Skin epidermis (tissue), 12 donors: ENCODE results near the gene SLC30A7.

Experiments
- H3K27ac ChIP-seq, 21 experiments: fragments of 200-600 bp; sonication (generic) in 11 of 21; one replicate each; pipeline ENCODE4 v1.5.0; 2020; ENCODE audit warnings: mild to moderate bottlenecking in 3 of 21, inconsistent platforms in 2 of 21, moderate library complexity in 2 of 21
- H3K4me3 ChIP-seq, 7 experiments: fragments of 200-600 bp; sonication (generic) in 2 of 7; one replicate each; pipeline ENCODE4 v1.5.0; 2020; ENCODE audit warnings: inconsistent platforms in 2 of 7, mild to moderate bottlenecking in 2 of 7, moderate library complexity in 1 of 7

The SLC30A7 gene

DNA sequence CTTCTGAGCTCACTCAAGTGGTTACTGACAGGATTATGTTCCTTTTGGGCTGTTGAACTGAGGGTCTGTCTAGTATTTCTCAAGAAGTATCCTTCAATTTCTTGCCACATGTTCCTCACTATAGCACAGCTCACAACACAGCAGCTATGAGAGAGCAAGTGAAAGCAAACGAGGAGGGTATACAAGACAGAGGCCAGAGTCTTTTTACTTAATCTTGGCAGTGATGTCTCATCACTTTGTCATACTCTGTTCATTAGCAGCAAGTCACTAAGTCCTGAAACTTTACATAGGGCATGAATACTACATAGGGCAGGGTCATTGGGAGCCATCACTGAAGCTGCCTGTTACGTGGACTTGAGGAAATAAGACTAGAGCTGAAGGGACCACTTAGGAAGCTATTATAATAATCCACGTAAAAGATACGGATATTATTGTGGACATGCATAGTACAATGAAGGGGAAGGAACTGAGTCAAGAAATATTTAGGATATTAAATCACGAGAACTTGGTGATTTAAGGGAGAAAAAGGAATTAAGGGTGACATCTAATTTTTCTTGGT is 63.7 kb downstream of the SLC30A7 start:
- H3K4me3 ChIP-seq, result no peak overlapping the region
- no peak overlapping the region for H3K27ac ChIP-seq

DNA sequence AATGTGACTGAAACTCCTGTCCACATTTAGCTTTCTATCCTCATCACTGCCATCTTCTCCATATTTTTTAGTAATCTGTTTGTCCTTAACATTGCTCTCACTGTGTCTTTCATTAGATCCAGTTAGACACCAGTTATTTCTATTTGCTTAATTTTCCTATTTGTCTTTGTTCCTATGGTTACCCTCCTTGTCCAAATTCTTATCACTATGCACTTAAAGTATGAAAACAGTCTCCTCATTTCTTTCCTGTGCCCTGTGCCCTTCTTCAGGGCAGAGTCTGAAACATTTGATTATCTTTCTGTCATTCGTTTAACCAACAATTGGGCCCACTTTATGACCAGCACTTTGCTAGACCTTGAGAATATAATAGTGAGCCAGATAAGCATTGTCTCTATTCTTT is 64.2 kb downstream of the SLC30A7 start:
- Histone ChIP-seq H3K27ac (no peak overlapping the region), H3K4me3 (no peak overlapping the region)

DNA sequence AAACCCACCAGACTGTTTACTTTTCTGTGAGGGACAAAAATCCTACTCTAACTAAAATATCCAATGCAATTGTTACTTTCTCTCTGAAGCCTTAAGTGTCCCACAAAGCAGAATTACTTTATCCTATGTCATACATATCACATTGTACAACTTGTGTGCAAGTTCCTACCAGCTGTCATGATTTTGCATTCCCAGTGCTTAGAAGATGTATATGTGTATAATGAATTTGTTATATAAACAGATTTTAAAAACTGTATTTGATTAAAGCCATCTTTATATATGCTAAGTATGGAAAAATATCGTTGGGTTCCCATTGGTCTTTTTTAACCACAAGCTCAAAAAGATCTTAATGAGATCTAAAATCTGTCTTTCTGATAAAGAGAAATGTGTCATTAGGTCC is 72.7 kb downstream of the SLC30A7 start:
- Histone ChIP-seq H3K27ac (no peak overlapping the region), H3K4me3 (no peak overlapping the region)

DNA sequence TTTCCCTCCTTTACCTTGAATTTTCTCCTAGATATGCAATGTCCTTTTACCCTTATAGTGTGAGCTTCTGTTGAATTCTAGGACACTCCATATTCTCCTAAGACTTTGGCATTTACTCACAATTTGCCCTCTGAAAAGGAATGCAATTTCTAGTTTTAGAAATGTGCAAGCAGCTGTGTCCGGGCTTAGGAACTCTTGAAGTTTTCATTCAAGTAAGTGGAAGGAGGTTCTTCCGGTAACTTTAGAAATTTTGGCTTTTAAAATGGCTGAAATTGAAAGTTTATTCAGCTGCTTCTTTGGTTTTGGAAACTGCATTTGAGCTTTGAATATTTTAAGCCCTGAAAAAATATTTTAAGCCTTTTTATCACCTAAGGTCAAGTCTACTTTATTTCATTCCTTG is 73.4 kb downstream of the SLC30A7 start:
- Histone ChIP-seq H3K4me3 (no peak overlapping the region), H3K27ac (no peak overlapping the region)

DNA sequence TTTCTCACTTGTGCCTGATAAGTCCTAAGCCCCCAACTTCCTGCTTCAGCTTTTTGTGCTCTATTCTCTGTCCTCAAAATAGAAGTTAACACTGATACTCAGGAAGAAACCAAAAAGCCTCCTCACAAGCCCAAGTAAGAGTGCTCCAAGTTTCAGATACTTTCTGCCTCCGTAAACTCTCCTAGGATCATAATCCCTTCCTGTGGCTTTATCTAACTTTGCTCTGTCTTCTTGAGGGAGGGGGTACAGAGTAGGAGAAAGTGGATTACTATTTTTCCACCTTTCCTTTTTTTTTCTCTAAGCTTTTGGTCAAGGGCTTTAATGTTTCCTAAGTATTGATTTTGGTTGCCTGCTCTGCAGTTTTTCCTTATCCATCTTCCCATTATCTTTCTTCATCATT is 75.1 kb downstream of the SLC30A7 start:
- Histone ChIP-seq H3K27ac (no peak overlapping the region), H3K4me3 (no peak overlapping the region)

DNA sequence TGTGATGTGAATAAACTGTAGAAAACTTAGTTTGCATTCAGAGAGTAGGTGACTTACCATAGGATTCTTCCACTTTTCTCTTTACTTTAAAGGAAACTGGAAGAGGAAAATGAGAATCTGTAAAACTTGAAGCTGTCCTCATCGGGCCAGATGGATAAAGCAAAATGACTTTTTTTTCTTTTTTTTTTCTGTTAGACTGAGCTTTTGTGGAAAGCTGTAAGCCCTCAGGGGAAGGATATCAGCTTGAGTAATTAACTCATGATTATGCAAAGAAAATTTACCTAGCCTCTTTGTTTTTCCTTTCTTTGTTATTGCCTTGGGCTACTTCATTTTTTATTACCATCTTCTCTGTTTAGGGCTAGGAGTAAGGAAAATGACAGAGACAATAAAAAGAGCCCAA is 76.3 kb downstream of the SLC30A7 start:
- Histone ChIP-seq H3K4me3 (no peak overlapping the region), H3K27ac (no peak overlapping the region)

DNA sequence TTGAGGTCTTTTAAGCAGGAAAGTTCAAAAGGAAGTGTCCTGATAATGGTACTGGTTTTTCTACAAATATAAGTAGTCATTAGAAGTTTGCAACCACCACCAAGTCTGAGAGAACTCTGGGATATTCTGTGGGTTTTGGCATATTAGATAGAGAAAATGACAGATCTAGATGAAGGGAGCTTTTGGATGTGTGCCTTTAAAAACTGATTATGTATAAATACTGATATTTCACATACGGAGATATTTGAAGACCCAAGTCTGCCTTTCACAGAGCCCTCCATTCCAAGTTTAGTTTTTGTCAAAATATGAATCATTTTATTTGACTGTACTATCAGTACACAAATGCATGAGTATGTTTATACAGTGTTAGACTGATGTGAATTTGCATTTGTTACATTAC is 81.0 kb downstream of the SLC30A7 start:
- no peak overlapping the region for H3K4me3 ChIP-seq
- H3K27ac ChIP-seq, result no peak overlapping the region

DNA sequence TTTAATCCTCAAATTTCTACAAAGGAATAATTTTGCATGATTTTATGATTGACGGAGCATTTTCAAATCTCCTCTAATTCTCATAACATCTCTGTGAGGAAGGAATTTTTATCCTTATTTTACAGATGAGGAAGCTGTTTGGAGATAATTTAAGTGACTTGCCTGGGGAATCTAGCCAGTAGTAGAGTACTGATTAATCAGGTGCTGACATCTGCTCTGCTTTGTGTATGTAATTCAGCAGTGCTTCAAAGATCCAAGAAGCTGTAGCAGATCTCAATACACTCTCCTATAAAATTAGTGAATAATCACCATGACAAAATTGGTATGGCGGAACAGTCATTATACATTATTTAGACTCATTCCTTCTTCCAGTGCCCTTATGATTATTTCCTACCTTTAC is 83.7 kb downstream of the SLC30A7 start:
- no peak overlapping the region for H3K4me3 ChIP-seq

DNA sequence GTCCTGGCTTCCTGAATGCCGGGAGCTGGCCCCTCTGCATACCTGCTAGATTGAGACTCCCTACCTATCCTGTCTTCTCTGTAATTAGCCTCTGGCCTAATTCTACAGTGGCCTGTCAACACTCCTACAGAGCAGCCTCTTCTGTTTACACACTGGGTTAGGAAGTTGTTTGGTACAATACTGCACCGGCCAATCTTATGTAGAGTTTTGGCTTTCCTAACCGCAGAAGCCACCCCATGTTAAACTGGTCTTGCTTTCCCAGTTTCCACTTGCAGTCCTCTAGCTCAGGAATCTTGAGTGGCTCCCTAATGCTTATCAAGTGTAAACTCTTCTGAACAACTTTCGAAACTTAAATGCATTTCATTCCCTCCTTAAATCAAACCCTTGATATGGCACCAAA is 86.9 kb downstream of the SLC30A7 start:
- Histone ChIP-seq H3K4me3 (no peak overlapping the region), H3K27ac (no peak overlapping the region)

More for the DNA sequence above, 83.7 kb downstream of the SLC30A7 start:
- H3K27ac ChIP-seq, result no peak overlapping the region

DNA sequence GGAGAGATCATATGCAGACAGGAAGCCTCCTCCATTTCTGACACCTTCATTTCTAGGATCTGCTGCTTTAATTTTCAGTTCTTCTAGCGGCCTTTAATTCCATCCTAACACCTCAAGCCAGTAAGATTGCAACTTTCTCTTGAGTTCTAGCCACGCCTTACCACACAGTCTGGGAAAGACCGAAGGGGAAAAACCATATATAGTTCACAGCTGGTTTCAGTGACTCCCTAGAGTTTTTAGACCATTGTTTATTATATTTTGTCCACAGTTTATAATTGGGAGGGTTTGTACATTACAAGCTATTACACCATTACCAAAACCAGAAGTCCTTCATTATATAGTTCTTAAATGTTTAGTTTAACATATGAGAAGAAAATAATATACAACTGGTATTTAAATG is 92.2 kb downstream of the SLC30A7 start:
- H3K4me3 ChIP-seq, result no peak overlapping the region
- no peak overlapping the region for H3K27ac ChIP-seq

DNA sequence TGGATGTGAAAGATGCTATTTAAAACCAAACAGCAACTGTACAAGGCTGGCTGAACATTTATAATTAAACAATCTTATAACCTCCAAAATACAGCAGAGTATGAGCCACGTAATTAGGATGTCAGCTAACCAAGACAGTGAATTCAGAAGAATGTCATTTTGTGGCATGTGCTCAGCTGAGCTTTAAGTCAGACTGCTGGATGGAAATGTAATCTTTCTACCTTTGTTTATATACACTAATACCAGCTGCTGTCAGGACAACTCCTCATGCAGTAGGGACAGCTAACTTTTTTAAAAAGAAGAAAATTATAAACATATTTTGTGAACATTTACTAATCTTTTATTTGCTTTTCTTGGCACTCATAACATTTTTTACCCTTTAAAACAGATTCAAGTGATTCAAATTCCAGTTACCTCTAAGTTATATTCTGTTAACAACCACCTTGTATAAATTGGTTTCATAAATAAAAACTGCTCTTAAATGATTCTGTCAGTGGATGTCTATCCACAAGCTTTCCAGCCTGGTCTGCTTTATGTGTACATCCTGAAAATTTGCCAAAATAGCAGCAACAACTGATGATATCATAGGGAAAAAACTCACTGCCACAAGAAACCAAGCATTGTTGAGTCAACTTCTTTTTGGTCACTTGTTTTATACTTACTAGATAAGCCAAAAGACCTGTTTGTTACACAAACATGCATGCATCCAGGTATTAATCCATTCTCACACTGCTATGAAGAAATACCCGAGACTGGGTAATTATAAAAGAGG is 93.6 kb downstream of the SLC30A7 start:
- no peak overlapping the region for H3K27ac ChIP-seq
- H3K4me3 ChIP-seq, result no peak overlapping the region

DNA sequence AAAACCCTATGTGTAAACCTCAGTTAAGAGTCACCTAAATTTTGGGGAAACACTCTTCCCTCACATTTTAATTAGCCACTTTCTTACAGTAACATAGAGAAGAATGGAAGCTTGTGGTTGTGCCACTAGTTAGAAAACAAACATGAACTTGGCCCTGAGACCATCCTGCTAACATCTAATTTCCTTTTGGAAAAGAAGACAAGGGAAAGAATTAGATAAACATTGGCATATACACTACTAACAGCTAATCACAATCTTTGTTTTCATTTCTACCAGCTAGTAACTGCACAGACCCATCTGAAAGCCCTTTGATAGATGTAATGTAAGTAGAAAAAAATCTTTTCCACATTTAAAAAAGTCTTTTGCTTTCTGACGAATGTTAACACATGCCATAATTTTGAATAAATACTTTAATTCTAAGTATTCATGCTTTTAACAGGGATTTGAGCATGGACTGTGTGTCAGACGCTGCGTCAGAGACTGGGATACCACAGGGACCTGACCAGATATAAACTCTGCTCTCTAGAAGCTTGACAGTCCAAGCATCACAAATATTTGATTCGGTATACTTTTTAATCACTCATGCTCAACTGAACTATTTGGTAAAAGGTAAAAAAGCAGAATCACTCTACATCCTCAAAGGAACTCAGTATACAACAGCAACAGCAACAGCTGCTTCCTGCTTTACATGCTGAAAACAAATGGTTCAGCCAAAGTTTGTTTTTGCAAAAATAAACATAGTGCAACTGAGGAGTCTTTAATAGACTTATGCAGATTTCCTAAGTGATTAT is 99.5 kb downstream of the SLC30A7 start:
- Histone ChIP-seq H3K27ac (peak overlapping the region in 6 of 21 experiments; percentile 15 to 69 (median 50)), H3K4me3 (no peak overlapping the region)

DNA sequence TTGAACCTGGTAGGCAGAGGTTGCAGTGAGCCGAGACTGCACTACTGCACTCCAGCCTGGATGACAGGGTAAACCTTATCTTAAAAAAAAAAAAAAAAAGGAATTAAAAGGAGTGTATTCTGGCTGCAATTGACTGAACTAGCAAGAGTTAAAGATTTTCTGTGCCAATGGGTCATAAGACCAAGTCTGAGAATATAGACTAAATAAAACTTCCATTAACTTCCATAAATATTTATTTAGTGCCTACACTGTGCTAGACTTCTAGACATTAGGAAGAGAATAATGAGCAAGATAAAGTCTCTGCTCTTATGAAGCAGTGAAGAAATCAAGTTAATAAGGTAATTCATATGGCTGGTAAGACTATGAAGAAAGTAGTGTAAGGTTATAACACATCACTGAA is 102.5 kb downstream of the SLC30A7 start:
- no peak overlapping the region for H3K4me3 ChIP-seq
- no peak overlapping the region for H3K27ac ChIP-seq

DNA sequence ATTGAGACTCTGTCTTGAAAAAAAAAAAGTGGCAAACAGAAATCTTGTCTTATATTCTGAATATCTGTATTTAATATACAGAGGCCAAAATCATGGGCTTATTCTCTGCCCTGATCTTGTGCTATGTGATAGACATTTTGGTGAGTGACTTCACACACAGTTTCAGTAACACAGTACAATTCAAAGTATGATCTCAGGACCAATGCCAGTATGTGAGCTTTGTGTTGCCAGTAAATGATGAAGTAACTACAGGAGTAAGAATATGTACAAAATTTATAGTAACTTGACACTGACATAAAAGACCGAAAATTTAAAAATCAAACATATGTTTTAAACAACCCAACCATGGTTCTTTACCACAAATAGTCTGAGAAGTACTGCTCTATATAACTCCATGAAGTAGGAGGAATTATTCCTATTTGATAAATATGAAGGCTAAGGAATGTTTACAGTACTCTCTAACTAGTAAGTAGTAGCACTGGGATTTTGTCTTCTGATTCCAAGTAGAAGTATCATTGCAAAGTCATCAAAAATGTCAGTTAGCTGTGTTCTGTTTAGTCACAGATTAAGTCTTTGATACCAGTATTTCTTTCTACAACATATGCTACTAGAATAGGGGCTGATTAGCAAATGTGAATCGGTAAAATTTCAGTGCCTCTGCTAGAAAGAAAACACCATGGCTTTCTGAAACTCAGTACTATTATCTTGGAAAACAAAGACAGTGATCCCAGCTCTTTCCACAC is 104.4 kb downstream of the SLC30A7 start:
- no peak overlapping the region for H3K27ac ChIP-seq
- no peak overlapping the region for H3K4me3 ChIP-seq

DNA sequence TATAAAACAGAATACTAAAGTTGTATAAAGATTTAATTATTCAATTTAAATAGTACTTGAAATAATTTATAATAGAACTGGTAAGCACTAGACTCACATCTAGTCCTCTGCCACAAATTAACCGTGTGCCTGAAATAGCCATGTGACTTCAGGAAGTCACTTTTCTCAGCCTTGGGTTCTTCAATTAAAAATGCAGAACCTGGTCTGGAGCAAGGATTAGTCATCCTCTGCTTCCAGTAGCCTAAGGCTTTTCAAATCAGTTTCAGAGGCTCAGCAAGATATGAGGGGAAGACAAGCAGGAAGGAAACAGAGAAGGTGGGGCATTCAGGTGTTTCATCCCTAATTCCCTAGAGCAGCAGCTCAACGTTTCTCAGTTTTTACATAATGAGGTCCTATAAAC is 106.7 kb downstream of the SLC30A7 start:
- Histone ChIP-seq H3K27ac (peak overlapping the region in 4 of 21 experiments; percentile 13 to 49 (median 30)), H3K4me3 (no peak overlapping the region)

DNA sequence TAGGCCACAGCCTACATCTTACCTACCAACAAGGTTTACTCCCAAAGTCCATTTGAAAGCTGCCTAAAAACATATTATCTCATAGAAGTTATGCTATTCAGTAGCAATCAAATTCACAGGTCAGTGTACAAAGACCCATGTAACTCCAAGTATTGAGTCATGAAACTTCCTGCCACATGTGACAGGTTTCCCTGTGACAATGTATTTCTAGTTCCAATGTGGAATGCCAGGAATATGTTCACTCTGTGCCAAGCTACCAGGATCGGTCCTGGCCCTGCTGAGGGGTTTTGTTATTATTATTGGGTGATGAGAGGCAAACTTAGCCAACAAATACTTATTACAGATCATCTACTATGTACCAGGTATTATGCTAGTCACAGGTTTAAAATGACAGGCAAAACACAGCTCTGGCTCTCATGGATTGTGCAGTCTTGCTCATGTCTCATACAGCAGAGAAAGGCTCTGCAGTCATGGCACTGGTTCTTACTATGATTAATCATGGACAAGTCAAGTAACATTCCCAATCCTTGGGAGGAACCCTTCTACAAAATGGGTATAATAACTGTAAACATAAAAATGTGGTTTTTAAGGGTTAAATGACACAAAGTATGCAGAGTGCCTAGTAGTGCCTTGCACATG is 107.2 kb downstream of the SLC30A7 start:
- no peak overlapping the region for H3K4me3 ChIP-seq
- peak overlapping the region in 5 of 21 experiments; percentile 13 to 55 (median 33) for H3K27ac ChIP-seq

DNA sequence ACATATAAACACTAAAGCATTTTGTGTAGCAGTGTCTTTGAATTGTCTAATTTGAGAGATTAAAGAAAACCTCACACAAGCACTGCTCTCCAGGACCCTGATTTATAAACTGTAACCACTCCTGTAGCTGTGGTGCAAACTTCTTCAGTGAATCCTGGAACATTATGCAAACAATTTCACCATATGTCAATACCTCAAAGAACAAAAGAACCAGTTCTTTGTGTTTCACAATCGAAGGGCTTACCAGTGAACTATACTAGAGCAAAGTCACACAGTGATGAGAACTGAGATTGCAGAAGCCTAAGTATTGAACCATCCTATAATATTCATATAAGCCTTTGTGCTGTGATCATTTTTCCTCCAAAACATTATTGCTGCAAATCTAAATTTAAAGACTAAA is 108.2 kb downstream of the SLC30A7 start:
- peak overlapping the region in 2 of 21 experiments; percentile 2 to 26 for H3K27ac ChIP-seq

DNA sequence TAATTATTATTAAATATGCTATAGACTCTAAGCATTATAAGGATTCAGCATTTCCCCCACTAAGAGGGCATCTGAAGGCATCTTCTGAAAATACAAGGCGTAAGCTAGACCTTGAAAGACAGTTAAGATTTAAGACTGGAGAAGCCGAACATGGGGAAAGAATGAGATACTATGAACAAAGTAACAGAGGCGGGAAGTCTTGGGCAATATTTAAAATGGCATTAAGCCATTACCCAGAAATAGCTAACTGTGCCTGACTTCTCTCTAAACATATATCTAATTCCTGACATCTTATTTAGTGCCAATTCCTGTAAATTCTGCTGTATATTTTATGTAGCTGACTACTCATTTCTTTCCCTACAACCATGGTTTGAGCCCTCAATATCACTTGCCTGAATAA is 108.8 kb downstream of the SLC30A7 start:
- H3K4me3 ChIP-seq, result no peak overlapping the region
- H3K27ac ChIP-seq, result peak overlapping the region in 3 of 21 experiments; percentile 2 to 37 (median 26)

More for the DNA sequence above, 108.2 kb downstream of the SLC30A7 start:
- no peak overlapping the region for H3K4me3 ChIP-seq

DNA sequence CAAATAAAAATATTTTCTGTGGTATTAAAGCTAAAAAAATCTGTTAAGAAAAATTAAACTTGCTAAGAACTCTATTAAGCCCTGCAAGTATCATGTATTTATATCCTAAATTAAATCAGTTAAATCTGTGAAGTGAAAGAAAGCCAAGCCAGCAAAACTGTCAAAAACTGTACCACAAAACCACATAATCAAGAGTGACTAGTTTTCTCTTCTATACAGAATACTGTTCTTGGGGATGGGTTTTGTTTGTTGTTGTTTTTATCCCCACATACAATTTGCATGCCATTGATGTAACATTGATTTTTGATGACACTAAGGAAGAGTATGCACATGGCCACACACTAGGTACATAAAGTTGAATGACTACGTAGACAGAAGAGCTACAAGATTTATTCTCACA is 109.3 kb downstream of the SLC30A7 start:
- Histone ChIP-seq H3K4me3 (no peak overlapping the region), H3K27ac (no peak overlapping the region)

DNA sequence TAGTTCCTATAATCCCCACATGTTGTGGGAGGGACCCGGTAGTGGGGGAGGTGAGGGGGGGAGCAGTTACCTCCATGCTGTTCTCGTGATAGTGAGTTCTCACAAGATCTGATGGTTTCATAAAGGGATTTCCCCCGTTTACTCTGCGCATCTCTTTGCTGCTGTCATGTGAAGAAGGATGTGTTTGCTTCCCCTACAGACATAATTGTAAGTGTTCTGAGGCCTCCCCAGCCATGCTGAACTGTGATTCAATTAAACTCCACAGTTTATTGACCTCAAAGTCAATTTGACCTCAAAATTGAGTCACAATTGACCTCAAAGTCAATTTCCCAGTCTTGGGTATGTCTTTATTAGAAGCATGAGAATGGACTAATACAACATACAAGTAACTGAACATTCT is 110.0 kb downstream of the SLC30A7 start:
- H3K27ac ChIP-seq, result peak overlapping the region in 1 of 21 experiments; percentile 20
- no peak overlapping the region for H3K4me3 ChIP-seq
